Progenitor cell of endocrine pancreas (in vitro differentiated cells): ENCODE measurements around the gene OSBPL9. TPM values are rescaled to one million over a fixed set of nuclear protein-coding genes. Genes with fewer than 3 reads are reported as not detected.
"Not testable (repeated sequence)": the region's sequence is repeated elsewhere in the genome, so short reads cannot be mapped to it uniquely, and the experiment has no call there.

Source experiments
- DNase-seq: peaks from one replicate; pipeline ENCODE4 v3.0.0; 2021; ENCODE audit warnings: low spot score; ENCODE audit not compliant: unreplicated experiment
- H3K27ac Mint-ChIP-seq: 2 replicates; pipeline ENCODE4 v1.8.0; 2021; ENCODE audit warnings: mild to moderate bottlenecking, moderate library complexity, mixed read lengths
- H3K27me3 Mint-ChIP-seq: 2 replicates; pipeline ENCODE4 v1.8.0; 2021; ENCODE audit warnings: mixed read lengths
- H3K36me3 Mint-ChIP-seq: 2 replicates; pipeline ENCODE4 v1.8.0; 2022; ENCODE audit warnings: mixed read lengths; ENCODE audit not compliant: insufficient read depth
- H3K4me1 Mint-ChIP-seq: 2 replicates; pipeline ENCODE4 v1.8.0; 2021; ENCODE audit warnings: low read depth, mixed read lengths
- H3K4me3 Mint-ChIP-seq: 2 replicates; pipeline ENCODE4 v1.8.0; 2021; ENCODE audit warnings: low read depth, mild to moderate bottlenecking, moderate library complexity, mixed read lengths
- H3K9me3 Mint-ChIP-seq: 2 replicates; pipeline ENCODE4 v1.8.0; 2021; ENCODE audit warnings: low read depth, mixed read lengths
- total RNA-seq: library from RNA; stranded (reverse); gene quantifications from 2 replicates; pipeline ENCODE4 v1.2.1, GENCODE V29; 2021
- TF ChIP-seq, protein P1 (sequence below): fragments of 200-600 bp; sonication (generic); IDR thresholded peaks from one replicate; pipeline ENCODE4 v1.5.0; 2021; ENCODE audit warnings: antibody characterized with exemption, mild to moderate bottlenecking; ENCODE audit not compliant: unreplicated experiment

The OSBPL9 gene
- total RNA-seq, 1 donor from 2014 or later, result 138 TPM

DNA sequence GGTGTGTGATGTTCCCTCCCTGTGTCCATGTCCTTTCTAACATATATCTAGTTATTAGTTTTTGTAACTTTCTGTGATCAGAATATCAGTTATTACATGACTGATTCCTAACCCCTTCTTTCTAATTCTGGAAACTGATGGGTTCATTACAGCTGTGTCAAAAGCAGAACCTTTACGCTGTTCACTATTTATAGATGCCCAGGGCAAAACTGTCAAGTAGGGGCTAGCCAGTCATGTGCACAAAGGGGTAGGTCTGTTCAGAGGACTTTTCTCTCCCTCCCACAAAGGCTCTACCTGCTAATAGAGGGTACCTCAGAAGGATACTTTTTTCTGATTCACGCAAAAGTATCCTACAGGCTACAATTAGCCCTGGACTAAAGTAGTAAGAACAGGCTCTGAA, 182.5 kb downstream of the OSBPL9 start:
- no peak overlapping the region for H3K27ac Mint-ChIP-seq
- H3K27me3 Mint-ChIP-seq, result no peaks in the 10 kb centered on the region
- DNase-seq, result no peak
- peaks cover 3% of the 10 kb centered on the region for H3K9me3 Mint-ChIP-seq
- peaks cover 31% of the 10 kb centered on the region for H3K36me3 Mint-ChIP-seq
- peaks cover 16% of the 10 kb centered on the region for H3K4me1 Mint-ChIP-seq
- TF ChIP-seq, protein P1, sequence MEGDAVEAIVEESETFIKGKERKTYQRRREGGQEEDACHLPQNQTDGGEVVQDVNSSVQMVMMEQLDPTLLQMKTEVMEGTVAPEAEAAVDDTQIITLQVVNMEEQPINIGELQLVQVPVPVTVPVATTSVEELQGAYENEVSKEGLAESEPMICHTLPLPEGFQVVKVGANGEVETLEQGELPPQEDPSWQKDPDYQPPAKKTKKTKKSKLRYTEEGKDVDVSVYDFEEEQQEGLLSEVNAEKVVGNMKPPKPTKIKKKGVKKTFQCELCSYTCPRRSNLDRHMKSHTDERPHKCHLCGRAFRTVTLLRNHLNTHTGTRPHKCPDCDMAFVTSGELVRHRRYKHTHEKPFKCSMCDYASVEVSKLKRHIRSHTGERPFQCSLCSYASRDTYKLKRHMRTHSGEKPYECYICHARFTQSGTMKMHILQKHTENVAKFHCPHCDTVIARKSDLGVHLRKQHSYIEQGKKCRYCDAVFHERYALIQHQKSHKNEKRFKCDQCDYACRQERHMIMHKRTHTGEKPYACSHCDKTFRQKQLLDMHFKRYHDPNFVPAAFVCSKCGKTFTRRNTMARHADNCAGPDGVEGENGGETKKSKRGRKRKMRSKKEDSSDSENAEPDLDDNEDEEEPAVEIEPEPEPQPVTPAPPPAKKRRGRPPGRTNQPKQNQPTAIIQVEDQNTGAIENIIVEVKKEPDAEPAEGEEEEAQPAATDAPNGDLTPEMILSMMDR, result no peak
- H3K4me3 Mint-ChIP-seq, result no peak overlapping the region

DNA sequence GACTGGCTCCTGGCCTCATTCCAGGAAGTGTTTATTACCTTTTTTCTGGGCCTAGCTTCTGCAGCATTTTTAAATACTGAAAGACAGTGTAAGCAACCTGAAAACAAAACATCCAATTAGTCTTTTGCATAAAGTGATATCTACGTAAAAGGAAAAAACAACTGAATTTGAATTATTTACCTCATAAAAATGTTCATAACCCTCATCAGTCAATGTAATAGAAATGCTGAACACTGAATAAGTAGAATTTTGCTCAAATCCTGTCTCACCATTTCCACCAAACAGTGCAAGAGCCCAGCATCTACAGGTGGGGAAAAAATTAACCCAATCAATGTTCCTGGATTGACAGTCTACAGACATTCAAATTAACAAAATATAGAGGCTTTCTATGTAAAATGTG, 197.6 kb downstream of the OSBPL9 start:
- Mint-ChIP-seq H3K4me1 (peaks cover 24% of the 10 kb centered on the region), H3K36me3 (peaks cover 21% of the 10 kb centered on the region), H3K9me3 (no peaks in the 10 kb centered on the region), H3K27ac (no peak overlapping the region), H3K27me3 (no peaks in the 10 kb centered on the region), H3K4me3 (no peak overlapping the region)
- no peak for DNase-seq
- TF ChIP-seq, protein P1, result no peak

DNA sequence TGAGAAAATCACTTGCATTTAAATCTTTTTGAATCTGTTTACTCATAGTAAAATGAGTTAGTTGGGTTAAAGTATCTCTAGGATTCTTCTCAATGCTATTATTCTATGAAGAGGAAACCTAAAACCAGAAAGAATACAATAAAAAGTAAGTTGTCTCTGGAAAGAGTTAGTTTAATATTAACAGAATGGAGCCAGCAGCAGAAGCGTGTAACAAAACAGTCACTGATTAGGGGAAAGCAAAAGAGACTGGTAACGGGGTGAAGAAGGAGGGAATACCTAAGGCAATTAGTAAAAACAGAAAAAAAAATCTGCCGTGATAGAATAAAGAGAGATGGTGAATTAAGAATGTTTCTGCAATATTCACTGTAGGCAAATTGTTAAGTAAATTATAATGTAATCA, 201.6 kb downstream of the OSBPL9 start:
- no peaks in the 10 kb centered on the region for H3K9me3 Mint-ChIP-seq
- DNase-seq, result no peak
- H3K4me1 Mint-ChIP-seq, result peaks cover 44% of the 10 kb centered on the region
- TF ChIP-seq, protein P1, result no peak
- H3K4me3 Mint-ChIP-seq, result peak overlapping the region; percentile 1
- peak overlapping the region; percentile 58 for H3K27ac Mint-ChIP-seq
- H3K27me3 Mint-ChIP-seq, result no peaks in the 10 kb centered on the region
- peaks cover 24% of the 10 kb centered on the region for H3K36me3 Mint-ChIP-seq

DNA sequence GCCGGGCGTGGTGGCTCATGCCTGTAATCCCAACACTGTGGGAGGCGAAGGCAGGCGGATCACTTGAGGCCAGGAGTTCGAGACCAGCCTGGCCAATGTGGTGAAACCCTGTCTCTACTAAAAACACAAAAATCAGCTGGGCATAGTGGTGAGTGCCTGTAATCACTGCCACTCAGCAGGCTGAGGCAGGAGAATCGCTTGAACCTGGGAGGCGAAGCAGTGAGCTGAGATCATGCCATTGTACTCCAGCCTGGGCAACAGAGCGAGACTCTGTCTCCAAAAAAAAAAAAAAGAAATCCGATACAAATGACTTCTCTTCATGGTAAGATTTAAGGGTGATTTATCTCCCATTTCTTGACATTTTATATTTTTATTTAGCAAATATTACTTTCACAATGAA, 202.1 kb downstream of the OSBPL9 start:
- DNase-seq, H3K27me3 Mint-ChIP-seq, H3K9me3 Mint-ChIP-seq: not testable (repeated sequence)
- H3K27ac Mint-ChIP-seq, result peak overlapping the region; percentile 88
- peak overlapping the region; percentile 8 for H3K4me3 Mint-ChIP-seq
- peaks cover 44% of the 10 kb centered on the region for H3K4me1 Mint-ChIP-seq
- H3K36me3 Mint-ChIP-seq, result peaks cover 20% of the 10 kb centered on the region

DNA sequence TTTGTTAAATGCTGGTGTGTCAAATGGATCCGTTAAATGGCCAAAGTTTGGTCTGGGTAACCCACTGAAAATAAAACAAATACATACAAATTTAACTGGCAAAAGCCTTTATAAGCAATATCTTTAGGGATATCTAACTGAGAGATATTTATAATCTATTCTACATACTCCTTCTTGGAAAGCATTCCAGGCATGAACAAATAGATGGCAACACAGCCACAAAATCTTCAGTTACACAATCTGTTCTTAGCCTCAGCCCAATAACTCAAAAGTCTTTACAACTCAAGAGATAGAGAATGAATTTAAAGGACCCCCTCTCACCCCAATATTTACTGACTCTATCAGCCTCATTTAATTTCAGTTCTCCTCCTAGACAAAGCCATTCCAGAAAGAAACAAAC, 202.9 kb downstream of the OSBPL9 start:
- H3K27ac Mint-ChIP-seq, result peak overlapping the region; percentile 88
- H3K4me1 Mint-ChIP-seq, result peaks cover 44% of the 10 kb centered on the region
- H3K27me3 Mint-ChIP-seq, result no peaks in the 10 kb centered on the region

DNA sequence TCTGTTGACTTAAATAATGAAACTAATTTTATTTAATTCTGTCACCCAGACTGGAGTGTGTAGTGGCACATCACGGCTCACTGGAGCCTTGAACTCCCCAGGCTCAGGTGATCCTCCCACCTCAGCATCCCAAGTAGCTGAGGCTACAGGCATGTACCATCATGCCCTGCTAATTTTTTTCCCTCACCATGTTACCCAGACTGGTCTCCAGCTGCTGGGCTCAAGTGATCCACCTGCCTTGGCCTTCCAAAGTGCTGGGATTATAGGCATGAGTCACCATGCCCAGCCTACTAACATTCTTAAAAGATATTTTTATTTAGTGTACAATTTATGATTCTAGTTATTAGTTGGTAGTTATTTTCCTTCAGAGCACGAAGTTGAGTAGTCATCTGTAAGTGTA, 212.2 kb downstream of the OSBPL9 start:
- H3K4me1 Mint-ChIP-seq, result peaks cover 2% of the 10 kb centered on the region

More for the DNA sequence above, 202.9 kb downstream of the OSBPL9 start:
- Mint-ChIP-seq H3K36me3 (peaks cover 19% of the 10 kb centered on the region), H3K9me3 (no peaks in the 10 kb centered on the region), H3K4me3 (peak overlapping the region; percentile 20)
- DNase-seq, result no peak
- TF ChIP-seq, protein P1, result no peak

More for the DNA sequence above, 212.2 kb downstream of the OSBPL9 start:
- TF ChIP-seq, protein P1, result no peak
- Mint-ChIP-seq H3K9me3 (no peaks in the 10 kb centered on the region), H3K27ac (no peak overlapping the region), H3K36me3 (peaks cover 28% of the 10 kb centered on the region), H3K4me3 (no peak overlapping the region), H3K27me3 (no peaks in the 10 kb centered on the region)
- no peak for DNase-seq
